ENCODE results near the gene NEAT1.
"Not testable (repeated sequence)": the region's sequence is repeated elsewhere in the genome, so short reads cannot be mapped to it uniquely, and the experiment has no call there.

Gene NEAT1

GRCh38 chr11:65411681-65412070 lies 10.9 kb upstream of the NEAT1 start:
- no peak for DNase-seq

DNA sequence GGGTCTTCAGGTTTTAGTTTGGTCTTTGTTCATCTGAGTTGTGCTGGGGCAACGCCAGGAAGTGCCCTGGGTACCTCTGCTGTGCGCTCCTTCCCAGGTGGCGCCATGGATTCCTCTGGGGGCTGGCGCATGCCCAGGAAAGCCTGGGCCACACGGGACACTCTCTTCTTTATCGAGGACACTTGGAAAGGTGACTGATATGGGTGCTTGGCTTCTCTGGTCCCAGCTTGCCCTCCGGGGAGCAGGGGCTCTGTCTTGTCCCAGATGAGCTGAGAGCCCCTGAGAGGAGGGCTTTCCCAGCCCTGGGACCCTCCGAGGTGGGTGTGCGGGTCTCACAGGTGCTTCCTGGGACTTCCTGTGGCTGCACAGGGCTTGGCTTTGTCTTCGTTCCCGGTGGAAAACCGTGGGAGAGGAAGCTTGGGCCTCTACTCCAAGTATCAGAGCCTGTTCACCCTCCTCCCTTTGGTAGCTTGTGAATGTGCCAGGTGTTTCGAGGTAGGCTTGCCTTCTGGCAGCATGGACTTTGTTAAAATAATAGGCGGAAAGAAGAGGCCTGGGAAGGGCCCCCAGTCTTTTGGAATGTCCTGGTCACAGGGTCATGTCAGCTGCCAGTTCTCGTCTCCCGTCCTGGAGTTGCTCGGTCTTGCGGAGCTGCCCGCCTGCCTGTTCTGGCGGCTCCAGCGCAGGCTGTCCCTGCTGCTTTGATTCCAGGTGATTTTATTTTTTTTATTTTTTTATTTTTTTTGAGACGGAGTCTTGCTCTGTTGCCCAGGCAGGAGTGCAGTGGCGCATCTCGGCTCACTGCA lies 10.1 kb upstream of the NEAT1 start:
- no peak for DNase-seq

DNA sequence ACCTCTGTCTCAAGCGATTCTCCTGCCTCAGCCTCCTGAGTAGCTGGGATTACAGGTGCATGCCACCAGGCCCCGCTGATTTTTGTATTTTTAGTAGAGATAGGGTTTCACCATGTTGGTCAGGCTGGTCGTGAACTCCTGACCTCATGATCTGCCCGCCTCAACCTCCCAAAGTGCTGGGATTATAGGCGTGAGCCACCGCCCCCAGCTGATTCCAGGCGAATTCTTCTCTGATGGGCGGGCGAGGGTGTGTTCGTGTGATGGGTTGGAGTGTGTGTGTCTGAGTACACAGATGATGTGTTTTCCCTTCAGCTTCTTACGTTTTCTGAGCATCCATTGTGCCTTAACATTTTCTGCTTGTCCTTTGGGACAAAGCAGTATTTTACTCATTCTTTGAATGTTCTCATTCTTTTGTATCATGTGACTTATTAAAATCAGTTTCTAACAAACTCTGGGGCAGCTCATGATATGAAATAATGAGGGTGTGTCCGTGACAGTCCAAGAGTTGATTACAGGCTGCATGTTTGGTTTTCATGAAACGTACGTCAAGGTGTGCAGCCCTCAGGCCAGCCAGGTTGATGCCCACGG lies 9.4 kb upstream of the NEAT1 start:
- not testable (repeated sequence) for DNase-seq

- no peak for DNase-seq
These were observed 7.7 kb upstream of the NEAT1 start for GRCh38 chr11:65414776-65415498.

- DNase-seq = no peak
These were observed 6.9 kb upstream of the NEAT1 start for GRCh38 chr11:65415499-65416340.

DNA sequence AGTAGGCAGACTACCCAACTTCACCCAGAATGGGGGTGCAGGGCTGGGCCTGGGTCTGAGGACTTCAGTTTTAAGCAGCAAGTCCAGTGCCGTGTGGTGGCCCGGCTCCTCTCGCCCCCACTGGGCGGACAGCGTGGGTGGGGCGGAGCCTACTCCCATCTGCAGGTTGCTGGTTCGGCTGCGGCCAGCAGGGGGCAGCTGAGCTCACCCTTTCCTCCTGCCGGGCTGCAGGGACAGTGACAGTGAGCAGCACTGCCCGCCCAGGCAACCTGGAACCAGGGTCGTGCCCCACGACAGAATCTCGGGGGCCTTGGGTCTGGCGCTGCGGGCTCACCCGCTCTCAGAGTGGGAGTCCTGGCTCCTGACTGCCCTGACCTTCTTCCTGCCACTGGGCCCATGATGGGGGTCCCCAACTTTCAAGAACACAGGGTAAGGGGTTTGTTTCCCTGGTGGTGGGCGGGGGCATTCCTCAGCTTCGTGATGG lies 6.2 kb upstream of the NEAT1 start:
- peak; percentile 75 for DNase-seq

GRCh38 chr11:65416841-65417701 lies 5.5 kb upstream of the NEAT1 start:
- DNase-seq = no peak

DNA sequence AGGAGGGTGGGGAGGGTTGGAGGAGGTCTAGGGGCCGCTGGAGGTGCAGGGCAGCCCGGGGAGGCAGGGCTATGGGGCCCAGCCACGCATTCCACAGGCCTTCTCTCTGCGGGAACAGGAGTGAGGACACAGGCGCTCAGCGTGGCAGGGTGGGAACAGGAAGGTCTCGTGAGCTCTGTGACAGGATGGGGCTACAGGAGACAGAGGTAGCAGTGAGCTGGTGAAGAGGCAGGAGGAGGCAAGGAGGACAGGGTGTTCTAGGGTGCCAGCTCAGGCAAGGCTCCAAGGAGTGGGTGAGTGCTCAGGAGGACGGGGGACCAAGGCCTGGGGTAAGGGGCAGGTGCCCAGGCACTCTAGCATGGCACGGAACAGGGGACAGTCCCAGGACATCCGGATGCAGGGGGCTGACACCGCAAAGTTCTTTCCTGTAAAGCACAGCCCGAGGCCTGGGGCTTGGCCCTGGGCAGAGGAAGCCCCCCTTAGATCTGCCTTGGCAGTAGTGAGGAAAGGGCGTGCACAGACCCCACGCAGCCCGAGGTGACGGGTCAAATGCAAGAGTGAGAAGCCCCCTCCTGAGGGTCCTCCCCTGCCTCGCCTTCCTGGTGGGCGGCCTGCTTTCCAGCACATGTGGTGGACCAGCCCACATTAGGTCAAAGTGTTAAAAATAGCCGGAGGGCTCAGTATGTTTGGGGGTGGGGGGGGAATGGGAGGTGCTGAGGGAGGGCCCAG lies 4.7 kb upstream of the NEAT1 start:
- no peak for DNase-seq

GRCh38 chr11:65418431-65418680 lies 4.2 kb upstream of the NEAT1 start:
- DNase-seq = no peak

DNA sequence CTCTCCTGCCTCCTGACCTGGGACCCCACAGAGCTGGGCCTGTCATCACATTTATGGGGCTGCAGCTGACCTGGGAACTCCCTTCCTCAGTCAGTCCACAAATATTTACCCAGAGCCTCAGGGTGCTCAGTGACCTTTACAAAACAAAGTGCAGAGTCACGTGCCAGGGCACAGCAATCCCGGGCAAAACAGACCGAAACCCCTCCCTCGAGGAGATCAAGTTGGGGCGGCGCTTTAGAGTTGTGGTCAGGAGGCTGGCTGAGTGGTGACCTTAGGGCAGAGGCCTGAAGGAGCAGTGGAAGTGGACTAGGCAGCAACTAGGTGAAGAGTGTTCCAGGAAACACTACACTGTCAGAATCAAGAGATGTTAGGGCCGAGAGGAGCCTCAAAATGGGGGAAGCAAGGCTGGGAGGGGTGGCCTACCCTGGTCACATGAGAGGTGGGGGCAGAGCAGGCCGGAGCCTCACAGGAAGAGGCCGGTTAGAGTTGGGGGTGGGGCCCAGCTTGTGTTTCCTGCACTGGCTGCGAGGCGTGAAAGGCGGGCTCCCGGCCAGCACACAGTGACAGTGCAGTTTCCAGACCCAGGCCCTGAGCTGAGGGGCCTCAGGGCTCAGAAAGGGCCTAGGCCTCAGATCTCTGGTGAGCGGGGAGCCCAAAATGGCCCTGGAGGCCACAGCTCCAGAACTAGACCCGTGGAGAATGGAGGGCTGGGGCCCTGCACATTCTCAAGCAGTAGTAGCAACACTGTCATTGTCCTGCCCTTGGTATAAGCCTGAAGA lies 3.7 kb upstream of the NEAT1 start:
- peak; percentile 96 for DNase-seq

DNA sequence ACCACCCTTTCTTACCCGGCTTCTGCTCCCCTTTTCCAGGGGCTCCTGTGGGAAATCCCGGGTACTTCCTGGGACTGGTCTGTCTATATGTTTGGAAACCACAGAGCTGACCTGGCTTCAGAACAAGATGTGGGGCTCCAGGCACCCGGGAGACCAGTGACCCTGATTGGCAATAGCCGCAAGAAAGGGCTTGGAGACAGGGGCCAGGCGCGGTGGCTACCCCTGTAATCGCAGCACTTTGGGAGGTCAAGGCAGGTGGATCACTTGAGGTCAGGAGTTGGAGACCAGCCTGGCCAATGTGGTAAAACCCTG lies 3.2 kb upstream of the NEAT1 start:
- no peak for DNase-seq

- DNase-seq = peak; percentile 90
These were observed 2.7 kb upstream of the NEAT1 start for GRCh38 chr11:65419772-65420481.

DNA sequence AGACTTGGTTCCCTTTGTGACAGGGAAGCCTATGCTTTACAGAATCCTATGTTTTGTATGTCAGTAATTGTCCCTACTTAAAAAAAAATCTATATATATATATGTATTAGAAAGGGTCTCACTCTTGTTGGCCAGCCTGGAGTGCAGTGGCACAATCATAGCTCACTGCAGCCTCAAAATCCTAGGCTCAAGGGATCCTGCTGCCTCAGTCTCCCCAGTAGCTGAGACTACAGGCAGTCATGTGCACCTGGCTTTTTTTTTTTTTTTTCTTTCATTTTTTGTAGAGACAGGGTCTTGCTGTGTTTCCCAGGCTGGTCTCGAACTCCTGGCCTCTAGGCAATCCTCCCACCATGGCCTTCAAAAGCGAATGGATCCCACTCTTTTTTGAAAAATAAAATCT lies 2.1 kb upstream of the NEAT1 start:
- DNase-seq = no peak

GRCh38 chr11:65420979-65421793 lies 1.4 kb upstream of the NEAT1 start:
- peak; percentile 98 for DNase-seq

GRCh38 chr11:65421794-65422632 lies 585 bp upstream of the NEAT1 start:
- DNase-seq = peak; percentile 99

DNA sequence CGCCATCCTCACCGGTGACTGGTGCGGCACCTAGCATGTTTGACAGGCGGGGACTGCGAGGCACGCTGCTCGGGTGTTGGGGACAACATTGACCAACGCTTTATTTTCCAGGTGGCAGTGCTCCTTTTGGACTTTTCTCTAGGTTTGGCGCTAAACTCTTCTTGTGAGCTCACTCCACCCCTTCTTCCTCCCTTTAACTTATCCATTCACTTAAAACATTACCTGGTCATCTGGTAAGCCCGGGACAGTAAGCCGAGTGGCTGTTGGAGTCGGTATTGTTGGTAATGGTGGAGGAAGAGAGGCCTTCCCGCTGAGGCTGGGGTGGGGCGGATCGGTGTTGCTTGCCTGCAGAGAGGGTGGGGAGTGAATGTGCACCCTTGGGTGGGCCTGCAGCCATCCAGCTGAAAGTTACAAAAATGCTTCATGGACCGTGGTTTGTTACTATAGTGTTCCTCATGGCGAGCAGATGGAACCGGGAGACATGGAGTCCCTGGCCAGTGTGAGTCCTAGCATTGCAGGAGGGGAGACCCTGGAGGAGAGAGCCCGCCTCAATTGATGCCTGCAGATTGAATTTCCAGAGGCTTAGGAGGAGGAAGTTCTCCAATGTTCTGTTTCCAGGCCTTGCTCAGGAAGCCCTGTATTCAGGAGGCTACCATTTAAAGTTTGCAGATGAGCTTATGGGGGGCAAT lies 1.1 kb downstream of the NEAT1 start:
- DNase-seq = peak; percentile 37

- peak; percentile 59 for DNase-seq
These were observed 1.9 kb downstream of the NEAT1 start for GRCh38 chr11:65424205-65425104.

Data from fibroblast of skin of right biceps (primary cell).